ENCODE measurements around the gene KYNU. TPM values are rescaled to one million over a fixed set of nuclear protein-coding genes. Genes with fewer than 3 reads are reported as not detected.
"Not testable (repeated sequence)": the region's sequence is repeated elsewhere in the genome, so short reads cannot be mapped to it uniquely, and the experiment has no call there.

KYNU gene
- total RNA-seq, 4 donors from 2014 or later = 0.27 to 5.7 (median 3.6) TPM

DNA sequence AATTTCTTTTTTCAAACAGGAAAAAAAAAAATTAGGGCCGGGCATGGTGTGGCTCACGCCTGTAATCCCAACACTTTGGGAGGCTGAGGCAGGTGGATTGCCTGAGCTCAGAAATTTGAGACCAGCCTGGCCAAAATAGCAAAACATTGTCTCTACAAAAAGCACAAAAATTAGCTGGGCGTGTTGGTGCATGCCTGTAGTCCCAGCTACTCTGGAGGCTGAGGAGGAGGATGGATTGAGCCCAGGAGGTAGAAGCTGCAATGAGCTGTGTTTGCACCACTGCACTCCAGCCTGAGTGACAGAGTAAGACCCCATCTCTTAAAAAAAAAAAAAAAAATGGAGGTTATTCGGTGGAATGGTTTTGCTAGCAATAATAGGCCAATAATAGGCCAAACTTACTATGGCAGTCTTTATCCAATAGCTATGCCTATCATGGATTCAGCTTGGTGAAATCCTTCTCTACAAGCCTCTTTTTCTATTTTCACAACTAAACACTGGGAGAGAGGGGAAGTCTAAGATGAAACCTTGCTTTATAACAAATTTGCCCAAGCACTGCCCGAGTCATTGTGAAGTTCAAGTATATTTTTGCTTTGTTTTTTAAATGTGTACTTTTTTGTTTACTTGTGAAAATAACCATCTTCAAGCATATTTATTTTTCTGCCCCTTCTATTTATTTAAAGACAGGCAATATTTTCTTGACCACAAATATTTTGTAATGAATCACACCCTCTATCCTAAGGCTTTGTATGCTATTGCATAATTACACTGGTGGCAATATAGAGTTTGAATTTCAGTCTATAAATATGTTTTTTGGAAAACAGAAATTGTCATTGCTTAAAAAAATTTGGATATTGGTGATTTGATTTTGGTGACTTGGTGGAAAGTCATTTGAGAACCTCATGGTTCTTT lies 20.0 kb upstream of the KYNU start:
- Histone ChIP-seq H3K4me1 (no peaks in the 10 kb centered on the region), H3K27ac (no peak overlapping the region), H3K36me3 (no peaks in the 10 kb centered on the region), H3K9me3 (no peaks in the 10 kb centered on the region), H3K27me3 (no peaks in the 10 kb centered on the region), H3K4me3 (no peak overlapping the region)
- TF ChIP-seq POLR2A (IDR thresholded peaks at IDR 0.05) = no peak
- TF ChIP-seq EP300 (IDR thresholded peaks at IDR 0.05) = no peak
- TF ChIP-seq, protein P1, sequence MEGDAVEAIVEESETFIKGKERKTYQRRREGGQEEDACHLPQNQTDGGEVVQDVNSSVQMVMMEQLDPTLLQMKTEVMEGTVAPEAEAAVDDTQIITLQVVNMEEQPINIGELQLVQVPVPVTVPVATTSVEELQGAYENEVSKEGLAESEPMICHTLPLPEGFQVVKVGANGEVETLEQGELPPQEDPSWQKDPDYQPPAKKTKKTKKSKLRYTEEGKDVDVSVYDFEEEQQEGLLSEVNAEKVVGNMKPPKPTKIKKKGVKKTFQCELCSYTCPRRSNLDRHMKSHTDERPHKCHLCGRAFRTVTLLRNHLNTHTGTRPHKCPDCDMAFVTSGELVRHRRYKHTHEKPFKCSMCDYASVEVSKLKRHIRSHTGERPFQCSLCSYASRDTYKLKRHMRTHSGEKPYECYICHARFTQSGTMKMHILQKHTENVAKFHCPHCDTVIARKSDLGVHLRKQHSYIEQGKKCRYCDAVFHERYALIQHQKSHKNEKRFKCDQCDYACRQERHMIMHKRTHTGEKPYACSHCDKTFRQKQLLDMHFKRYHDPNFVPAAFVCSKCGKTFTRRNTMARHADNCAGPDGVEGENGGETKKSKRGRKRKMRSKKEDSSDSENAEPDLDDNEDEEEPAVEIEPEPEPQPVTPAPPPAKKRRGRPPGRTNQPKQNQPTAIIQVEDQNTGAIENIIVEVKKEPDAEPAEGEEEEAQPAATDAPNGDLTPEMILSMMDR (IDR thresholded peaks at IDR 0.05) = no peak
- no peak for TF ChIP-seq POLR2AphosphoS5 (IDR thresholded peaks at IDR 0.05)
- 81 to 85% methylated on average over 5 of the region's 5 CpGs for WGBS, 2 donors (ENCODE audit: low coverage in 1 of 2)
- no peak for ATAC-seq

DNA sequence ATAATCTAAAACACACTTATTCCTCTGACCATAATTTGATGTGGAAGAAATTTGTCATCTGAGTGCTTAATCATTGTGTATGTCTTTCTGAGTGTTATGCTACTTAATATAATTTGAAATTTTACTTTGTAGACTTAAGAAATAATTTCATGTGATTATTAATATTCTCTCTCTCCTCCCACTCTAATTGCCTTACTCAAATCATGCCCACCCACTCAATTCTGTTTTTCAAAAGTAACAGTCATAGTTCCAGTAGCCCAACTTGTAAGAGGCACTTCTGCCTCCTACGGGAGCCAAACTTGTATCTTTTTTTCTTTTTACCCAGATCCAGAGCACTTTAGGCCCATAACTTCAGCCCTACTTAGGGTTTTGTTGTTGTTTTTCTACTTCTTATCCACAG lies 18.5 kb upstream of the KYNU start:
- no peaks in the 10 kb centered on the region for H3K27me3 ChIP-seq
- no peaks in the 10 kb centered on the region for H3K9me3 ChIP-seq
- TF ChIP-seq POLR2AphosphoS5 (IDR thresholded peaks at IDR 0.05) = no peak
- no peak for TF ChIP-seq EP300 (IDR thresholded peaks at IDR 0.05)
- TF ChIP-seq POLR2A (IDR thresholded peaks at IDR 0.05) = no peak
- TF ChIP-seq, protein P1 (IDR thresholded peaks at IDR 0.05) = no peak
- no peak for ATAC-seq
- 60 to 82% methylated on average over 1 of the region's 1 CpG for WGBS, 2 donors (ENCODE audit: low coverage in 1 of 2)
- H3K36me3 ChIP-seq = no peaks in the 10 kb centered on the region
- H3K4me3 ChIP-seq = no peak overlapping the region
- no peaks in the 10 kb centered on the region for H3K4me1 ChIP-seq
- H3K27ac ChIP-seq = no peak overlapping the region

DNA sequence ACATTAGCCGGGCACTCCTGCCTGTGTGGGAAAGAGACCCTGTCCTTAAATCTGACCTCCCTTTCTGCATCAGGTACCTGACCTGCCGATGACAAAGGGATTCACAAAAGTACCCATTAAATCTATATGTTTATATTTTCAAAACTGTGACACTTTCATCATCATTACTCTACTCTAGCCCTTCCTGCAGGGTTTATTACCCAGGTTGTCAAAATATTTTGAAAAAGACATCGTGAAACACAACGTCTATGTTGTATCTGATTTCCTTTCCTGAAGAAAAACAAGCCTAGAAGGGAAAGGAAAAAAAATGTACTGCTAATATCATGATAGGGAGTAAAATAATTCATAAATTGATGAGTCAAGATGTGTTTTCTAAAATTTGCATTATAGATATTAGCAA lies 15.2 kb upstream of the KYNU start:
- Histone ChIP-seq H3K36me3 (no peaks in the 10 kb centered on the region), H3K27ac (no peak overlapping the region), H3K4me1 (no peaks in the 10 kb centered on the region), H3K27me3 (no peaks in the 10 kb centered on the region), H3K4me3 (no peak overlapping the region), H3K9me3 (no peaks in the 10 kb centered on the region)
- TF ChIP-seq POLR2AphosphoS5 (IDR thresholded peaks at IDR 0.05) (no peak), POLR2A (IDR thresholded peaks at IDR 0.05) (no peak), EP300 (IDR thresholded peaks at IDR 0.05) (no peak)
- TF ChIP-seq, protein P1 (IDR thresholded peaks at IDR 0.05) = no peak
- 53 to 68% methylated on average over 4 of the region's 4 CpGs for WGBS, 2 donors (ENCODE audit: low coverage in 1 of 2)
- ATAC-seq = no peak

DNA sequence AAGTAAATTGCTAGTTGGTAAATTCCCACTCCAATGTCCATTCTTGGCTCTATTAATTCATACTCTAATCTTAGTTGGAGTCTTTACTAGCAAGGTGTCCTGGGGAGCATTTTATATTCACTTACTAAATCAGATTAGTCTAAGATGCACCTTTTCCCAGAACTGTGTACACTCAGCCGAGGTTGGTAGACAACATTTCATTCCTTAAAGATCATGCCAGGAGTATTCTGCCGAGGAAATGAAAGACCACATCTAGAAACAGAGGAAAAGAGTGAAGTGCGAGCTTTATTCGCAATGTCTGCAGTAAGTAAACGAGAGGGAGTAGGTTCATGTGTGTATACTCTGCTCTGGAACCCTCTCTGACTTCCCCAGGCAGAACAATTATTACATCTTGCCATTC lies 14.6 kb upstream of the KYNU start:
- 81 to 90% methylated on average over 5 of the region's 5 CpGs for WGBS, 2 donors (ENCODE audit: low coverage in 1 of 2)
- TF ChIP-seq POLR2AphosphoS5 (IDR thresholded peaks at IDR 0.05) (no peak), POLR2A (IDR thresholded peaks at IDR 0.05) (no peak), EP300 (IDR thresholded peaks at IDR 0.05) (no peak)
- TF ChIP-seq, protein P1 (IDR thresholded peaks at IDR 0.05) = no peak
- H3K36me3 ChIP-seq = no peaks in the 10 kb centered on the region
- H3K27me3 ChIP-seq = no peaks in the 10 kb centered on the region
- no peak overlapping the region for H3K4me3 ChIP-seq
- no peak for ATAC-seq
- no peaks in the 10 kb centered on the region for H3K4me1 ChIP-seq
- H3K27ac ChIP-seq = no peak overlapping the region
- H3K9me3 ChIP-seq = no peaks in the 10 kb centered on the region

DNA sequence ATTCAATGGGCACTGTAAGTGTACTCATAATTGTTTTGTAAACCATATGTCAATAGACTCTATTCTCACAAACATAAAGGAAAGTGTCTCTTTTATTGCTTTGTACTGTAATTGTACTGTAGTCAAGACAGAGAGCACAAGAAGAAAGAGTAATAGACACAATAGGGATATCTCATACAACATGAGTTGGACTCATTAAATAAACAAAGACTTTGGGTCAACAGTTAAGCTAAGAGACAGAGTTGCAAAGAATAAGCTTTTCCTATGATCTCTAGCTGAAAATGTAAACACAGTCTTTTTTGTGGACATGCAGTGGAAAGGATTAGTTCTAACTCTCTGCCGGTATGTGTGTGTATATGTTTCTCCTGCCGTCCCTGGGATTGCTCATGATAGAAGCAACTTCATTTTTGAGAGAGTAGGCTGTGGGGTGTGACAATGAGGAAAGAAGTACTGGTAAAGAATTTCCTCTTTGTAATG lies 13.9 kb upstream of the KYNU start:
- ATAC-seq = no peak

DNA sequence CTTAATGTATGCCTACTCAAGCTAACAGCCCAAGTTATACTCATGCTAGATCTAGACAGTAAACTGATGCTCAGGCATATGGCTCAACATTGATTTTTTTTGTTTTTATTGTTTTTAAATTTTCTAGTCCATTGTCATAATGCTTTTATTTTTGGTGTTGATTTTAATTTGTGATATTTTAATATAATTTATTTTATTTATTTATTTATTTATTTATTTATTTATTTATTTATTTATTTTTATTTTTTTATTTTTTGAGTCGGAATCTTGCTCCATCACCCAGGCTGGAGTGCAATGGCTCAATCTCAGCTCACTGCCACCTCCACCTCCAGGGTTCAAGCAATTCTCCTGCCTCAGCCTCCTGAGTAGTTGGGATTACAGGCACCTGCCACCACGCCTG lies 12.9 kb upstream of the KYNU start:
- WGBS, 2 donors (ENCODE audit: low coverage in 1 of 2) = 90% methylated on average over 1 of the region's 2 CpGs; no CpG with 5 or more reads in 1 of the 2 donors
- not testable (repeated sequence) for H3K27me3 ChIP-seq, H3K27ac ChIP-seq, H3K36me3 ChIP-seq, H3K4me3 ChIP-seq, H3K9me3 ChIP-seq, H3K4me1 ChIP-seq, ATAC-seq

More for the DNA sequence above, 13.9 kb upstream of the KYNU start:
- TF ChIP-seq, protein P1 (IDR thresholded peaks at IDR 0.05) = no peak
- no peak for TF ChIP-seq POLR2AphosphoS5 (IDR thresholded peaks at IDR 0.05)
- no peak for TF ChIP-seq EP300 (IDR thresholded peaks at IDR 0.05)
- TF ChIP-seq POLR2A (IDR thresholded peaks at IDR 0.05) = no peak
- WGBS, 2 donors (ENCODE audit: low coverage in 1 of 2) = 17 to 20% methylated on average over 2 of the region's 2 CpGs
- Histone ChIP-seq H3K27me3 (no peaks in the 10 kb centered on the region), H3K4me3 (no peak overlapping the region), H3K9me3 (no peaks in the 10 kb centered on the region), H3K4me1 (no peaks in the 10 kb centered on the region), H3K27ac (no peak overlapping the region), H3K36me3 (no peaks in the 10 kb centered on the region)
